Measurements from ENCODE around the gene SCGB3A2. TPM values are rescaled to one million over a fixed set of nuclear protein-coding genes. Genes with fewer than 3 reads are reported as not detected.

Gene SCGB3A2
- total RNA-seq, 2 donors from 2014 or later, result not detected

DNA sequence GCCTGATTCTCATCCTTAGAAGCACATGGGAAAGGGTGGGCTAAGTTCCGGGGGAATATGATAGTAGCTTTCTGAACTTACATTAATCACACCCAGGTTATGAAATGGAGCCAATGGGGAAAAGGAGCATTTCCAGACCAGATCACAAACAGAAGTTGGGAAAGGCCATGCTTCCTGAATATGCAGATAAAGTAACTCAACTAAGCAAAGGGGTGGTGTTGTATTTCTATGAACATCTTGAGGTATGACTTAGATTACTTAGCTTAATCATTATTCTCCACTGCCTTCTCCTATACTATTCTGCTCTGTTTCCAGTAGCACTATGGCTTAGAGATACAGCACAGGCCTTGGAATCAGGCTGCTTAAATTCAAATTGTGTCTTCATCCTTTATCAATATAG lies 17.4 kb downstream of the SCGB3A2 start:
- intact Hi-C loops (cut with DNase I), result no loop called here
- DNase-seq (ENCODE audit: low spot score), result no peak

DNA sequence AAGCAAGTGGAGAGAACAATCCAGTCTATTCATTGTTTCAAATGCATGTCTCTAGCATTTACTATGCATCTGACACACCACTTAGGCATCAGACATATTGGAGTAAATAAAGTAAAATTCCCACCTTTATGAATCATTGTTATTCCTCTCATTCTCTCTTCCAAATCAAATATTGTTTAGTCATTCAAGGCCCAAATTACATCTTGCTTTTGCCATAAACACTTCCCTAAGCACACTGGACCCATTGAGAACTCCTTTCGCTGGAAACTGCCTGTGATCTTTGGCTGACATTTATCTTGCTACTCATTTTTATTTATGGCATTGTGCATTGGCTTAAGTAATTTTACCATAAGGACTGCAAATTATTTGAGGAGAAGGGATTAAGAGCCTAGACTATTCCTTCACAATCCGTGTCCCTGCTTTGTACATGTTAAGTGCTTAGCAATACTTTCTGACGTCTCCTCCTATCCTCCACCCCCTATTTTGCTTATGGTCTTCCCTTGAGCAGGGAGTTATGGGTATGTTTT lies 20.4 kb downstream of the SCGB3A2 start:
- no peak for DNase-seq (ENCODE audit: low spot score)
- intact Hi-C loops (cut with DNase I), result no loop called here

DNA sequence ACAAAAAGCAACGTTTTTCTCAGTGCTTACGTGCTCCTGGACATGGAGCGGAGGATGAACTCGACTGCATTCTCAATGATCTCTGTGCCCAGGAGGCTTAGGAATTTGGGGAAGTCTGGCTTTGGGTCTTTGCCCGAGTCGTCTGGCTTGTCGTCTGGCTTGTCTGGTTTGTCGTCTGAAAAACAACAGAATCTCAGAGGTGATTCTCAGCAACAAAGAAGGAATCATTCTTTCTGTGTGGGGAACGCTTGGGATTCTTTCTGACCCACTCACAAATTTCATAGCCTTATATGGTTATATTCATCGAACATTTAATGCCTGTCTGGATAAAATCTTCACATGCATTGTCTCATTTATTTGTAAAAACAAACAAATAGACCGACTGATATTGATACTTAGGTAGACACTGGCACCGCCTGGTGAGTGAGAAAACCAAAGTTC lies 23.1 kb downstream of the SCGB3A2 start:
- intact Hi-C loops (cut with DNase I), result no loop called here

DNA sequence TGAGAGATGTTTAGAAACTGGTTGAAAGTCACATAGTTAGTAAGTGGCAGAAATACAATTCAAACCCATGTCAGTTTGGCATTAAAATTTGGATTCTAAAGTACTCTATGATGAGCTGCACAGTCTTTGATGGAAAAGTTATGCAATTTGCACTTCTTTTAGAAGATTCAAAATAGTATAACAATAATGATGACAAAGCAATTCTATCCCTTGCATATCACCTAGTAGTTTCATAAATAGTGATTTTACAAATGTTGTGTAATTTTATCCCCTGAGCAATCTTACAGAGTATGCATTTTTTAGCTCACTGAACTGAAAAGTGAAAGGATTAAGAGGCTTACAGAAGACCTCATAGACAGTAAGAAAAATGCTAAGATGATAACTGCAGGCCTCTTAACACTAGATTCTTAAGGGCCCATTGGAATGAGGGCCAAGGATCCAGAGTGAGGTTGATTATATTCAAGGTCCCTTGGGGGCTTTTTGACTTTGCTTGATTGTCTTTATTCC lies 24.2 kb downstream of the SCGB3A2 start:
- intact Hi-C loops (cut with DNase I), result no loop called here
- DNase-seq (ENCODE audit: low spot score), result no peak

More for the DNA sequence above, 23.1 kb downstream of the SCGB3A2 start:
- DNase-seq (ENCODE audit: low spot score), result no peak

DNA sequence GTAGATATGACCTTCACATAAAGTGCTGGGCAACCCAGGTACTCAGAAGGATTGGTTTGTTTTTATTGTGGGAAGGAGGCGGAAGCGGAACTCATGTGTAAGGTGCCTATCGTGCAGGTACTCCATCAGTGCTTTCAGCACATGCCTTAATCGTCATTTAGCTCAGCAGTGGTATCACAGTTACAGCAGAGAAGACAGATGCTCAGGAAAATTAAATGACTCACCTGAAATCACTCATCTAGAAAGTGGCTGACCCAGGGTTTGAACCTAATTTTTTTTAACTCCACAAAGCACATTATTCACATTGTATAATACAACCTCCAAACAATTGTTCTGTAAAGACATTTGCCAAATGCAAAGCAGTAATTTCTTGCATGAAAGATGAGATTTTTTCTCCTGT lies 25.6 kb downstream of the SCGB3A2 start:
- DNase-seq (ENCODE audit: low spot score), result no peak

DNA sequence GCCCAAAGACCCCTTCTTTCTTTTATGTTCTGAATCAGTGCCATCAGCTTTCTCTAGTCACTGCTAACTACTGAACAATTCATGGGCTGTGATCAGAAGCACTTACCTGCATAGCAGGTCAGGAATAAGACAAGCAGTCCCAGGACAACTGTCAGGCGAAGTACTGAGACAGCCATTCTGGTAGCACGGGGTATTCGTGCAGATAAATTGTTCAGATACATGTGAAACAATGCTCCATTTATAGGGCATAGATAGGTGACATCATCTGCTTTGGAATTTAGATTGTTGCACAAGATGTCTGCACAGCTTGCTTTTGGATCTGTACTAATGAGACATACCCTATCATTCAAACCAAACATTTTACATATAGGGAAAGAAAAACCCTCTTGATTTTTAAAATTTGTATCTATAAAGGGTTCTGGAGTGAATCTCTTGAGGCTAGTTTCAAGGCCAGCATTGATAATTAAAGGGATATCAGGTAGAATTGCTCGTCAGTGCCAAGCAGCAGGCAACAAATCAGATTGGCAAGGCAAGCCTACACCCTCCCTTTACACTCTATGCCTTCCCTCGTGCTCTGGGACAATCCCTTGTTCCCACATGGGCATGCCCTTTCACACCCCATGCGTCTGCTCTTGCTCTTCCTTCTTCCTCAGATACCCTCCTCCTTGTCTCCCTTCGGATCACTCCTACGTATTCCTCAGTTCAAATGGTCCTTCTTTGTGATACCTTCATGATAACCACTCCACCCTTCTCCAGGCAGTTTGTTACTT lies 28.0 kb downstream of the SCGB3A2 start, which contains the start of gene C5orf46:
Gene C5orf46, minus strand, starts transcription at position 213 of the 770 bp plus-strand sequence. Its CDS starts 37 bp downstream, at position 176.
- intact Hi-C loops (cut with DNase I), result no loop called here
- DNase-seq (ENCODE audit: low spot score), result no peak

More for the DNA sequence above, 25.6 kb downstream of the SCGB3A2 start:
- intact Hi-C loops (cut with DNase I), result no loop called here

DNA sequence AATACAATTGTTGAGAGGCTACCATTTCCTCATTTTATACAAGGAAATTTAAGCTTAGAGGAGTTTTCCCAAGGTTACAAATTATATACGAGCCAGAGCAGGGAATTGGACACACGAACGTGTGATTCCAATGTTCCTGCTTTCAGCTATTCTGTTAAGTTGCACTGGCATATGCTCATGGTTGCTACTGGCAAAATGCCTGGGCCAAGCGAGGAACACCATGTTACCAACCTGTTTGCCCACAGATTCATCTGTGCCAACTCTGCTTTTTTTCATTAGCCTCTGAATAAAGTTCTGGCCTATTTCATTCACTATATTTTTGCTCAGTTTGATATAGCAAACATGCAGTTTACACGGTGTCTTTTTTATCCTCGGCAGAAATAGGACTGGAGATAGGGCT lies 32.9 kb downstream of the SCGB3A2 start:
- no peak for DNase-seq (ENCODE audit: low spot score)
- intact Hi-C loops (cut with DNase I), result no loop called here

DNA sequence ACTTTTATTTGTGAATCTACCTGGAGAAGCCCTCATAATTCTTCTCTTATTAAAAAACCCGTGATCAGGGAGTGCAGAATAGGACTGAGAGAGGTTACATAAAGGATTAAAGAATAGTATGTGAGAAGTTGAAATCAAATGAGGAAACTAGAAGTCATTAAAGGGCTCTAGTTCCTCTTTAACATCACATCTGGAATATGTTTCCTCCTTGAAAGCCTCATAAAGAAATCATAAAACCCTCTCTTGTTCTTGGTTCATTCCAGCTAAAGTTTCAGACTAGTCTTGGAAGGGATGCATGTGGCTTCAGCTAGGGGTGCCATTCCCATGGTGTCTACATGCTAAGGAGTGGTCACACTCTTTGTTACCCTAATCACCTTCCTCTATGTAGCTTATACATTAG lies 33.5 kb downstream of the SCGB3A2 start:
- intact Hi-C loops (cut with DNase I), result no loop called here
- DNase-seq (ENCODE audit: low spot score), result no peak

DNA sequence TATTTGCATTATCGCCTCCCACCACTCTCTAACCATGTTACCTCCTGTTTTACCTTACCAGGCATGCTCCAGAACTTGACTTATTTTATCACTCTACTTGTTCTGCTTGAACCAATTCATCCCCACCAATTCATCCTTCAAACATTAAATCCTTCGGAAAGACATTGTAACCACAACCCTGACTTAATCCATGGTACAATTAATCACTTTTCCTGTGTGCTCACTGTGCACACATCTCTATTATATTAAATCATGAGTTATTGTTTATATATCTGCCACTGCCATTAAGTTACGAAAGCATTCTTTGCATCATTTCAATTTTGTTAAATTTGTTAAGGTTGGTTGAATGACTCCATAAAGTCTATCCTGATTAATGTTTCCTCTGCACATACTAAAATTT lies 35.3 kb downstream of the SCGB3A2 start:
- no peak for DNase-seq (ENCODE audit: low spot score)
- intact Hi-C loops (cut with DNase I), result no loop called here

DNA sequence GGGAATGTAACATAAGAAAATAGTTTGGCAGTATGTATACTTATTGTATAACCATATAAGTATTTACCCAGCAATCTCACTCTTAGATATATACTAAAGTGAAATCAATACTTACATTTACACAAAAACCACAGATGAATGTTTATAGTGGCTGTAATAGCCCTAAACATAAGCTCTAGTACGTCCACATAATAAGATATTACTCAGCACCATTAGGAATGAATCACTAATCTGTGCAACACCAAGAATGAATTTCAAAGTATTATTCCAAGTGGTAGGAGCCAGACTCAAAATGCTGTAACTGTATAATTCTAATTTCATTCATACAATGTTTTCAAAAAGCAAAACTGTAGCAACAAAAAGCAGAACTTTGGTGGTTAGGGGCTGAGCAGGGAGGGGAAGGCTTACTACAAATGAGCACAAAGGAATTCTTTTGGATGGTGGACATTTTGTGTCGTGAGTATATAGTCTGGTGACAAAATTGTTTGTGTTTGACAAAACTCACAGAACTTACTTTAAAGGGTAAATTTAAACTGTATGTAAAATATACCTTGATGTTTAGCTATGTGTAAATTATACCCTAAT lies 39.7 kb downstream of the SCGB3A2 start:
- intact Hi-C loops (cut with DNase I), result no loop called here
- no peak for DNase-seq (ENCODE audit: low spot score)

DNA sequence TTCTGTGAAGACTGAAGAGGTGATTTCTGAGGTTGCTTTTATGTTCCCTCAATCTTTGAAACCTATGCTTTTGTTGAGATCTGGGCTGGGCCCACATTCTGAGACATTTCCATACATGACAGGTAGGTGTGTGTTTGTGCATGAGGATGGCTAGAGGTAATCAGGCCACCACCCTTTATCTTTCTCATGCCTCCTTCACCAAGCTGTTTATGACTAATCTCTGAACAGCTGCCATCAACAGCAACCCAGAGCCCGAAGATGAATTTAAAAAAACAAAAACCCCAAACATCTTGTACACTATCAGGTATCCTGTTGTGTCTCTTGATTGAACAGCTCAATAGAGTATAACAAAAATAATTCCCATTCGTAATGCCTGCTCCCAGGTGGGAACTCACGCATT lies 40.4 kb downstream of the SCGB3A2 start:
- intact Hi-C loops (cut with DNase I), result no loop called here
- no peak for DNase-seq (ENCODE audit: low spot score)

DNA sequence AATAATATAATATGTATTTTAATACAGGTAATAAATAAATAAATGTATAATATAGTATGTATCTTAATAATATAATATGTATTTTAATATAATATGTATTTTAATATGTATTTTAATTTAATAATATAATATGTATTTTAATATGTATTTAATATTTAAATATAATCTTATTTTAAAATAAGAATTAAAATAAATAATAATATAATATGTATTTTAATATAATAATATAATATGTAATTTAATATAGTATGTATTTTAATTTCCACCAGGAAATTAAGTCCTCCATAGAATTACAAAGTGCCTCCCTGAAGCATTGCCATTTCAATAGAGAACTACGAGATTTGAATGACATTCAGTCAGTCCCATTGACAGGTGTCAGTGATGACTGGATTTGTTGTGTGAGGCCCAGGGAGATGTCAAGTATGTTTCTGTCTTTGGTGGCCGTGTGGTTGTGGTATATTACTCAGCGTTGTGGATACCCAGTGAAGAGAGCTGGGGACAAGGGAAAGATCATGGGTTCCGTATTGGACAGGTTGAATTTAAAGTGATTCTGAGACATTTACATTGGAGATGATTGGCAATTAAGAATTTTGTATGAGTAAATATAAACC lies 42.0 kb downstream of the SCGB3A2 start:
- no peak for DNase-seq (ENCODE audit: low spot score)
- intact Hi-C loops (cut with DNase I), result no loop called here

DNA sequence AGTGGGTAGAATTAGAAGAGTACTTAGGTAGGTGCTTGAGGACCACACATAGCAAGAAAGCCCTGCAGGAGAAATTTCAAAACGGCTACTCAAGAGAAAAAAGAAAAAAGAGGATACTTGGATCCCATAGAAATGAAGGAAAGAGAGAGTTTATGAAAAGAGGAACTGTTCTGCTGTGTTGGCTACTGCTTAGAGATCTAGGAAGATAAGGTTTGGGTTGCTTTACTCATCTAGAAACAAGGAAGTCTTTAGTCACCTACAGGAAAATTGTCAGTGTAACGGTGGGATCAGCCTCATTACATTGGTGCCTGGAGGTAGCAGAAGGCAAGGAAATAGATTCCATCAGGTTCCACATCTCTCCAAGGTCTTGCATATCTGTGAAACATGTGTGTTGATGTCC lies 42.6 kb downstream of the SCGB3A2 start:
- intact Hi-C loops (cut with DNase I), result no loop called here

DNA sequence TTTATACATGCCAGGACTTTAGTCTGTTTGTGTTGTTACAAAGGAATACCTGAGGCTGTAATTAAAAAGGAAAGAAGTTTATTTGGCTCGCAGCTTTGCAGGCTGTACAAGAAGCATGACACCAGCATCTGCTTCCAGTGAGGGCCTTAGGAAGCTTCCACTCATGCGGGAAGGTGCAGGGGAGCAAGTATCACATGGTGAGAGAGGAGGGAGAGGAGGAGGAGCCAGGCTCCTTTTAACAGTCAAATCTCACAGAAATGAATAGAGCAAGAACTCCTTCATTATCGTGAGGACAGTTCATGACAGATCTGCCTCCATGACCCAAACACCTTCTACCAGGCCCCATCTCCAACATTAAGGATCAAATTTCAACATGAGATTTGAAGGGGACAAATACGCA lies 46.5 kb downstream of the SCGB3A2 start:
- intact Hi-C loops (cut with DNase I), result no loop called here
- no peak for DNase-seq (ENCODE audit: low spot score)

More for the DNA sequence above, 42.6 kb downstream of the SCGB3A2 start:
- DNase-seq (ENCODE audit: low spot score), result no peak

DNA sequence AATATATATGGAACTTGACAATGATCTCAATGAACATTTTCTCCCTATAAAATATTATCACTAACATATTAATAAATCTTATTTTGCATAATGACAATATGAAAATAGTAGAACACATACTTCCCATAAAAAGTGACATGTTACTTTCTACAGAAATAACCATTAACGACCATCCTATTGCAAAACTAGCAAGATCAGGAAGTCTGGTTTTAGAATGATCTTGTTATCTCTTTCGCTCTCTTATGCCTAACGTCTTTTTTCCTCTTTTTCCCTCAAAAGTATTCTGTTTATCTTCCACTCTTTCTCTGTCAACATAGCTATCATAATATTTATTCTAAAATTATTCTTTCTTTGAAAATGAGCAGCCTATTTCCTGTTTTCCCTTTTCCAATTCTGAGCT lies 49.4 kb downstream of the SCGB3A2 start:
- intact Hi-C loops (cut with DNase I), result no loop called here
- no peak for DNase-seq (ENCODE audit: low spot score)

DNA sequence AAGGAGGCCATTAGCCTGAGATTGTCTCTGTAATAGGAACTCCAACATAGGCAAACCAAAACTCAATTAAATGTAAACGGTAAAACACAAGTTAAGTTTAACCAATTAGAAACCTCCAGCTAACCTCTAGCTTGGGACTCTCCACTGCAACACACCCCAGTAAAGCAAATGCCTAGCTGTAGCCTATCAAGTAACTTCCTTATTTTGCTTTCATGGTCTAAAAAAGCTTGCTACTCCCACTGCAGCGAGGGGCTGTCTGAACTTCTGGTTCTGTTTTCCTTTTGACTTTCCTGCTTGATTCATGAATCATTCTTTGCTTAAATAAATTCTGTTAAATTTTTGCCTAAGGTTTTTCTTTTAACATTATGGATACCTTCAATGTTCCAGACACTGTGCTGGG lies 52.3 kb downstream of the SCGB3A2 start:
- no peak for DNase-seq (ENCODE audit: low spot score)
- intact Hi-C loops (cut with DNase I), result no loop called here

Measured in posterior vena cava (tissue), 2 donors.